Ishikawa (cell line): ENCODE results near the gene SCAPER.

Experiments
- CEBPB ChIP-seq: IDR thresholded peaks from 2 replicates; pipeline ENCODE4 v1.6.1; 2012
- CREB1 ChIP-seq: IDR thresholded peaks from 2 replicates; pipeline ENCODE4 v1.6.1; 2012; ENCODE audit warnings: low read depth
- EGR1 ChIP-seq: IDR thresholded peaks from 2 replicates; pipeline ENCODE4 v1.6.1; 2012
- EP300 ChIP-seq: IDR thresholded peaks from 2 replicates; pipeline ENCODE4 v1.6.1; 2012; ENCODE audit warnings: borderline replicate concordance
- FOXM1 ChIP-seq: IDR thresholded peaks from 2 replicates; pipeline ENCODE4 v1.6.1; 2012; ENCODE audit warnings: low read depth, borderline replicate concordance
- NFIC ChIP-seq: IDR thresholded peaks from 2 replicates; pipeline ENCODE4 v1.6.1; 2012
- RAD21 ChIP-seq: IDR thresholded peaks from 2 replicates; pipeline ENCODE4 v1.6.1; 2012; ENCODE audit warnings: low read depth
- TAF1 ChIP-seq: IDR thresholded peaks from 2 replicates; pipeline ENCODE4 v1.6.1; 2012; ENCODE audit warnings: low read depth, mild to moderate bottlenecking
- TCF12 ChIP-seq: IDR thresholded peaks from 2 replicates; pipeline ENCODE4 v1.6.1; 2012; ENCODE audit warnings: low read depth
- TEAD4 ChIP-seq: IDR thresholded peaks from 2 replicates; pipeline ENCODE4 v1.6.1; 2012
- YY1 ChIP-seq: IDR thresholded peaks from 2 replicates; pipeline ENCODE4 v1.6.1; 2012; ENCODE audit warnings: low read depth
- ZBTB7A ChIP-seq: IDR thresholded peaks from 2 replicates; pipeline ENCODE4 v1.6.1; 2012; ENCODE audit warnings: low read depth
- TF ChIP-seq, protein P1 (sequence below): IDR thresholded peaks from 2 replicates; pipeline ENCODE4 v1.6.1; 2012
- TF ChIP-seq, protein P2 (sequence below): IDR thresholded peaks from 2 replicates; pipeline ENCODE4 v1.6.1; 2012
- TF ChIP-seq, protein P3 (sequence below): IDR thresholded peaks from 2 replicates; pipeline ENCODE4 v1.6.1; 2012; ENCODE audit warnings: low read depth, mild to moderate bottlenecking

The SCAPER gene

DNA sequence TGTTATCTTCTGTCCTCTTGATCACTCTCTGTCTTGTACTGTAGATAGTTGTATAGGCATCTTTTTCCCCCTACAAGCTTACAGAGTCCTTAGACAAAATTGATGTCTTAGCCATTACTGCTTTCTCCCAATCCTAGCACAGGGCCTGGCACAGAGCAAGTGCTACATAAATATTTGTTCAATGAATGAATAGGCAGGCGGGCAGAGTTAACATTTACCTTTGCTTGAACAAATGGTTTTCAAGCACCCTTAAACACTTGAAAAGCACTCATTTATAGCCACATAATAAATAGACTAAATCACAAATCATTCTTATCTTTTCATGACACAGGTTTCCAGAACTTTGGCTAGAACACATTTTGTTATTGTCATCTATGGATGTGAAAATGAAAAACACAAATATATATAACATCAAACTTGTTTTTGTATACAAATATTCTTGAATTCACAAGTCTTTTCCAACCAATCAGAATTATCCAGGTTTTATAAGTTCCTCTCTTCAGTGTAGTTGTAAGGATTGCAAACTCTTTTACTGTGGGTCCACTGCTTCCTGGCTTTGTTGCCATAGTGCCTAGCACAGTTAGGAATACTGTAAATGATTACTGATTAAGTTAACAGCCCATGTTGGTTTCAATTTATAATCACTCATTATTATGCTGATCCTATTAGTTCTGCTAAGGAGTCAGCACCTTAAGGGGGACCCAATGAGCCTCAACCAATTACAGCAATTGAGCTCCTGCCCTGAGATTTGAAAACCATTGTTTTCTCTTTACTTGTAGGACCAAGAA, 506.6 kb downstream of the SCAPER start:
- TF ChIP-seq TAF1 (no peak), NFIC (no peak), EGR1 (no peak), YY1 (no peak), CREB1 (no peak), TCF12 (no peak), TEAD4 (no peak), ZBTB7A (no peak), EP300 (no peak), RAD21 (no peak), CEBPB (no peak), FOXM1 (no peak)
- TF ChIP-seq, protein P1, sequence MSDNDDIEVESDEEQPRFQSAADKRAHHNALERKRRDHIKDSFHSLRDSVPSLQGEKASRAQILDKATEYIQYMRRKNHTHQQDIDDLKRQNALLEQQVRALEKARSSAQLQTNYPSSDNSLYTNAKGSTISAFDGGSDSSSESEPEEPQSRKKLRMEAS = no peak
- TF ChIP-seq, protein P2, sequence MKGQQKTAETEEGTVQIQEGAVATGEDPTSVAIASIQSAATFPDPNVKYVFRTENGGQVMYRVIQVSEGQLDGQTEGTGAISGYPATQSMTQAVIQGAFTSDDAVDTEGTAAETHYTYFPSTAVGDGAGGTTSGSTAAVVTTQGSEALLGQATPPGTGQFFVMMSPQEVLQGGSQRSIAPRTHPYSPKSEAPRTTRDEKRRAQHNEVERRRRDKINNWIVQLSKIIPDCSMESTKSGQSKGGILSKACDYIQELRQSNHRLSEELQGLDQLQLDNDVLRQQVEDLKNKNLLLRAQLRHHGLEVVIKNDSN = no peak
- TF ChIP-seq, protein P3, sequence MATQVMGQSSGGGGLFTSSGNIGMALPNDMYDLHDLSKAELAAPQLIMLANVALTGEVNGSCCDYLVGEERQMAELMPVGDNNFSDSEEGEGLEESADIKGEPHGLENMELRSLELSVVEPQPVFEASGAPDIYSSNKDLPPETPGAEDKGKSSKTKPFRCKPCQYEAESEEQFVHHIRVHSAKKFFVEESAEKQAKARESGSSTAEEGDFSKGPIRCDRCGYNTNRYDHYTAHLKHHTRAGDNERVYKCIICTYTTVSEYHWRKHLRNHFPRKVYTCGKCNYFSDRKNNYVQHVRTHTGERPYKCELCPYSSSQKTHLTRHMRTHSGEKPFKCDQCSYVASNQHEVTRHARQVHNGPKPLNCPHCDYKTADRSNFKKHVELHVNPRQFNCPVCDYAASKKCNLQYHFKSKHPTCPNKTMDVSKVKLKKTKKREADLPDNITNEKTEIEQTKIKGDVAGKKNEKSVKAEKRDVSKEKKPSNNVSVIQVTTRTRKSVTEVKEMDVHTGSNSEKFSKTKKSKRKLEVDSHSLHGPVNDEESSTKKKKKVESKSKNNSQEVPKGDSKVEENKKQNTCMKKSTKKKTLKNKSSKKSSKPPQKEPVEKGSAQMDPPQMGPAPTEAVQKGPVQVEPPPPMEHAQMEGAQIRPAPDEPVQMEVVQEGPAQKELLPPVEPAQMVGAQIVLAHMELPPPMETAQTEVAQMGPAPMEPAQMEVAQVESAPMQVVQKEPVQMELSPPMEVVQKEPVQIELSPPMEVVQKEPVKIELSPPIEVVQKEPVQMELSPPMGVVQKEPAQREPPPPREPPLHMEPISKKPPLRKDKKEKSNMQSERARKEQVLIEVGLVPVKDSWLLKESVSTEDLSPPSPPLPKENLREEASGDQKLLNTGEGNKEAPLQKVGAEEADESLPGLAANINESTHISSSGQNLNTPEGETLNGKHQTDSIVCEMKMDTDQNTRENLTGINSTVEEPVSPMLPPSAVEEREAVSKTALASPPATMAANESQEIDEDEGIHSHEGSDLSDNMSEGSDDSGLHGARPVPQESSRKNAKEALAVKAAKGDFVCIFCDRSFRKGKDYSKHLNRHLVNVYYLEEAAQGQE = no peak

DNA sequence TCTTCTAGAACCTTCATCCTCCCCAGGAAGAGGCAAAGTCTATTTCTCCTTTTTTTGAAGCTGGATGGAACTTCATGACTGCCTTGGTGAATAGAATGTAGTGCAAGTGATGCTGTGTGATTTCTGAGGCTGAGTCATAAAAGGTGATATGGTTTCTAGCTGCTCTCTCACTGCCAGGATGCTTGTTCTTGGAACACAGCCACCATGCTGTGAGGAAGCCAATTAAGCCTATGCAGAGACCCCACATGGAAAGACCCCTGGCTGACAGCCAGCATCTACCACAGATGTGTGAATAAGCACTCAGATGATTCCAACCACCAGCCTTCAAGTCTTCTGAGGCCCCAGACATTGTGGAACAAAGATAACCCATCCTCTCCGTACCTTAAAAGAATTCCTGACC, 511.5 kb downstream of the SCAPER start:
- TF ChIP-seq EGR1 = no peak
- no peak for TF ChIP-seq CREB1
- no peak for TF ChIP-seq TAF1
- TF ChIP-seq, protein P3 = no peak
- TF ChIP-seq YY1 = no peak
- TF ChIP-seq EP300 = no peak
- TF ChIP-seq FOXM1 = no peak
- TF ChIP-seq ZBTB7A = no peak
- TF ChIP-seq RAD21 = no peak
- TF ChIP-seq TEAD4 = no peak
- TF ChIP-seq TCF12 = no peak
- TF ChIP-seq CEBPB = no peak

DNA sequence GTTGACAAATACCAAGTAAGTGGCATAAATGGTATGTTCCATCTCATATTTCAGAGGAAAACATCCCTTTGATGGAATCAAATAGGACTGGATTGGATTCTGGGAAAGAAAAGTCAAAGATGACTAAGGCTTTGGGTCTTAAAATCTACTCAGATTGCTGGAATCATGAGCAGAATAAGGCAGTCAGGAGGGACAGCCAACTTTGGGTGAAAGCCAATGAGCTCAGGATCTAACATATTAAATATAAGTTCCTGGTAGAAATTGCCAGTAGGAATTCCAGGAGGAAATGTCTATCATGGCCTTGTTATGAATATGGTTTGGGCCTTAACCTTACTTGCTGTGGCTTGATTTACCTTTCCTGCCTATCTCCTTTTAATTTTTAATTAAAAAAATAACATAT, 513.3 kb downstream of the SCAPER start:
- TF ChIP-seq ZBTB7A = no peak
- TF ChIP-seq, protein P3 = no peak

DNA sequence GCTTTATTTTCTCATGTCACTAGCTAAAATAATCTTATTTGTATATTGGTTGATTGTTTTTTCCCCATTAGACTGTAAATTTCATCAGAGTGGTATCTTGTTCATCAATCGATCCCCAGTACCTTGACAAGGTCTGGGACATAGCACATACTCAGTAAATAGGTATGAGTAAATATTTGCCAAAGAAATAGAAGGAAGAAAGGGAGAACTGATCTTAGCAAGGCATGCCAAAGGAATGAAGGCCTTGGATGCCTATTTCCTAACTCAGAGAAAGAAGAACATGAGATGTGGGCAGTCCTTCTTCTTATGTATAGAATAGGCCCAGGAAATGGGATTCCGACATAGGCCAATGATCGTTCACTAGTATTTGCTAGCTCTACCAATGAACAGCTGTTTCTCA, 513.8 kb downstream of the SCAPER start:
- TF ChIP-seq RAD21 = no peak

DNA sequence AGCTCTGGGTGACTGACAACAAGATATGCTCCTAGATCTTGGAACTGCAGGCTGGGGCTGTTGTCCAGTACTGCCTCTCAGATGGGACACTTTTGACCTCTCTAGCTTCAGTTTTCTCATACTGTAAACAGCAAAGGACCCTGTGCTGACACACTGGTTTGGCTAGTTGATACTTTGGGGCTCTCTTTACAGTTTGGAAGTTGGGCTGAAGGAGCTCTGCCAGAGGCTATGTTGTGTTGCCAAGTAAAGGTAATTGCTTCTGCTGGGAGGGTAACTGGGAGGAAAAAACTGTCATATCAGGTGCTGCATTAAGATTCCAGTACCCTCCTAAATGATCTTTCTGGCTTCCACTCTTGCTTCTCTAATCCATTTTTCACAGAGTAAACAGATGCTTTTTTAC, 514.6 kb downstream of the SCAPER start:
- no peak for TF ChIP-seq YY1
- TF ChIP-seq, protein P2 = no peak
- TF ChIP-seq NFIC = no peak
- TF ChIP-seq RAD21 = no peak
- no peak for TF ChIP-seq TAF1
- no peak for TF ChIP-seq TCF12
- TF ChIP-seq FOXM1 = no peak
- TF ChIP-seq, protein P3 = no peak
- TF ChIP-seq EP300 = no peak
- TF ChIP-seq ZBTB7A = no peak
- TF ChIP-seq, protein P1 = no peak
- no peak for TF ChIP-seq CEBPB
- no peak for TF ChIP-seq TEAD4
- no peak for TF ChIP-seq EGR1
- TF ChIP-seq CREB1 = no peak
